ENCODE results near the gene SMC1A.
"Not testable (repeated sequence)": the region's sequence is repeated elsewhere in the genome, so short reads cannot be mapped to it uniquely, and the experiment has no call there.

Gene SMC1A

DNA sequence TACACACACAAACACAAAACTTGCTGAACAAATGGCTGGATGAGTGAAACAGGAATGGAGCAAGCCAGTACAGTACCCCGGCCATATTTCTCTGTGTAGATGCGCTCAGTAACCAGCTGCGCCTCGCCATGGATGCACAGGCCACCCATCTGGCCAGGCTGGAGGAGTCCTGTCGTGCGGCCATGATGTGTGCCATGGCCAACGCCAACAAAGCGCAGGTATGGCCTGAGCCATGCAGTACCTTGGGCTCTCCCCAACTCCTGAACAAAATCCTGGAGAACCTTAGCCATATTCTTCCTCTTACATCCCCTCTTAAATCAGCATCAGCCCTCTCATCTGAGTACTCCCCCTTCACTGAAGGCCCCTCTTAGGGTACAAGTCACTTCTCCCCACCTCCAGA, 7.3 kb upstream of the SMC1A start:
- in situ Hi-C loops (cut with HindIII; ENCODE audit: low sequenced_read_pairs) = no loop called here

DNA sequence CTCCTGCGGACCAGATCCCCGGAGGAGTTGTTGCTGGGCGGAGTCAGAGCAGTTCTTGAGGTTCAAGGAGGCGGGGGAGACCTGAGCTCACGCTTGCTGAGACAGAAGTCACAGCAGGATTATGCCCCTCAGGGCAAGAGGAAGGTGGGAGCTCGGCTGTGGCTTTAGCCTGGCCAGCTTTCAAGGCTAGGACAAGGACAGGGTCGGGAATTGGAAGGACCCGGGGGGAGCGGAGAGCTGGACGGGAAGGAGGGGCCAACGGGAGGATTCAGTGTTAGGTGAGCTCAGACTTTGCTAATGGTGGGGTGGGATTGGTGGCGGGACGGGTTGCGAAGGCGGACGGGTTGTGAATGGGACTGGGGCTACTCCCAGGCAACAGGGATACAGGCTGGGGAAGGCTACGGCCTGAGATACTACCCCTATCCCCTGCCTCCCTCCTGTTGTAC, 430 bp upstream of the SMC1A start, which contains the start of gene RIBC1:
Gene RIBC1 (plus strand): TSS at position 13 of the 446 bp plus-strand sequence. CDS start 3,404 bp downstream, outside the sequence.
- in situ Hi-C loops (cut with HindIII; ENCODE audit: low sequenced_read_pairs) = no loop called here

GRCh38 chrX:53421772-53422085, 725 bp downstream of the SMC1A start:
- in situ Hi-C loops (cut with HindIII; ENCODE audit: low sequenced_read_pairs) = no loop called here

DNA sequence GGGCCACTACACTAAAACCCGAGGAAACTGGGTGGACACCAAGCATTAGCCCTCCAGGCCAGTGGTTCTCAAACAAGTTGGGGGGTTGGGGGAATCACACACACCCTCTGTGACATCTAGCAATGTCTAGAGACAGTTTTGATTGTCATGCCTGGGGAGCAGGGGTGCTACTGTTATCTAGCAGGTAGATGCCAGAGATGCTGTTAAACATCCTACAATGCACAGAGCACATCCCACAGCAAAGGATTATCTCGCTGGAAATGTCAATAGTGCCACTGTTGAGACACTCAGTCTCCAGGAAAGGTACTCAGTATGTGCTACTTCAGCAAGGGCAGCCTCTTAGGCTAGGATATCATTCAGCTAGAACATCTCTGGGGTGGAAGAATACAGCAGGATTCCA, 1.3 kb downstream of the SMC1A start:
- in situ Hi-C loops (cut with HindIII; ENCODE audit: low sequenced_read_pairs) = no loop called here

DNA sequence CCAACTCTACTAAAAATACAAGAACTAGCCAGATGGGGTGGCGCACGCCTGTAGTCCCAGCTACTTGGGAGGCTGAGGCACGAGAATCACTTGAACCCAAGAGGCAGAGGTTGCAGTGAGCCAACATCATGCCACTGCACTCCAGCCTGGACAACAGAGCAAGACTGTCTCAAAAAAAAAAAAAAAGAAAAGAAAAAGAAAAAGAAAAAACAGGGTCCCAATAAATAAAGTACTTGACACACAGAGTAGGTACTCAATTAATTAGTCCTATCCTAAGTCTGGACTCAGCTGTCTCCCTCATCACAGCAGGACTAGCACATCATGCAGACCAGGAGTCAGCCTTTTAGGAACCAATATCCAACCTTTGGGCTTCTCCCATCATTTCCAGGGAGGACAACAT, 2.1 kb downstream of the SMC1A start:
- in situ Hi-C loops (cut with HindIII; ENCODE audit: low sequenced_read_pairs) = not testable (repeated sequence)

GRCh38 chrX:53412446-53412845, 10.0 kb downstream of the SMC1A start:
- in situ Hi-C loops (cut with HindIII; ENCODE audit: low sequenced_read_pairs) = loop anchor here (5.0 to 10.0 kb wide), 2 partner anchors 35 to 58 kb away; no protein-coding TSS in a partner anchor

DNA sequence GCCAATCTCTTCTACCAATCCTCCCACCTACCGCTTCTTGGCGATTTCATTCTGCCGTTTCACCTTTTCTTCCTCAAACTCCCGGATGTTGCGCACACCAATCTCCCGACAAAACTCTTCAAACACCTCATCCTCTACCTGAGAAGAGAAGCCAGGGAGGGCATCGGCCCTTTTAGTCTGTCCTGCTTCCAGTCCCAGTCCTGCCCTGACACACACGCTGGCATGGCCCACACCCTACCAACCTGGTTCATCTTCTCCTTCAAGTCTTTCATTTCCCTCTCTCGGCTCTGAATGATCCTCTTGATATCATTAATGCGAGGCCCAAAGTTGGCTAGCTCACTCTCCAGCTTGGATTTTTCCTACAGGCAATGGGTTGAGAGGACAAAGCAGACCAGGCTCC, 18.9 kb downstream of the SMC1A start:
- in situ Hi-C loops (cut with HindIII; ENCODE audit: low sequenced_read_pairs) = no loop called here

DNA sequence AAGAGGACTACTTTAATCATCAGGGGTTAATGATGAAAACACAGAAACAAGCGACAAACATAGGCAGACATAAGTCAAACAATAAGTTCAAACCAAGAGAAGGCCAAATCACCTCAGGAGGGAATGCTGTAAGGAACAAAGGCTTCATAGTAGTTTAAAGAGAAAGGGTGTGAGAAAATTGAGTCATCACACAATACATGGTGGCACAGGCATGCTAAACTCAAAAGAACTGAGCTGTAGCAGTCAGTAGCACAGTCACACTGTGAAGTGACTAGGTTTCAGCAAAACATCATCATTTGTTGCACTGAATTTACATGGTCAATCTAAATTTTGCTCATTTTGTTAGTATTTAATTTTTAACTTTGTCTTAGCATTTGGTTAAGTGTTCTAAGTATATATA, 24.2 kb downstream of the SMC1A start:
- in situ Hi-C loops (cut with HindIII; ENCODE audit: low sequenced_read_pairs) = no loop called here

DNA sequence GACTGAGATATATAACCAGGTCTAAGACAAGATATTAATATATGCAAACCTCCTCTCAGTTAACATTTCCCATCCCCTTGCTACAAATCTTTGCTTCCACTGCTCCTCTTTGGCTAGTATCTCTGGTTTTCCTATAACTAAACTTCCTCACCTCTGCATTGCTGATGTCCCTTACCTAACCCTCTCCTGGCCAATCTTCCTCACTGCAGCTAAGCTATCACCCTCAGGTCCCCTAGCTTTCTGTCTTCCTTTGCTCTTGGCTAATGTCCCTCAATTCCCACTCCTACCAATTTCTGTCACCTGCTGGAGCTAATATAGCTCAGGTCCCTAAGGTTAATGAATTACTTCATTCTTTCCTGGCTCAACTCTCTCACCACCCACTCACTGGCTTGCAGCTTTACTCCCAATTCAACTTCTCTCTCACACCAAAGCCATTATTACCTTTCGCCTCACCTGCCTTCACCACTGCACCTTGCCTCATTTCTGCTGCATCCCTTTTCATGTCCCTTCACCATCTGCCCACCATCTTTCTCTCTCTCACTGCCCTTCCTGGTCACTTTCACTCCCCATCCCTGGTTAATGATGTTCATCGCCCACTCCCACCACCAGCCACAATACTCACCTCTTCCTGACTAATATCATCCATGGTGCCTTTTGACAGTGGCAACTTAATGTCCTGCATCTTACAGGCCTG, 26.7 kb downstream of the SMC1A start:
- in situ Hi-C loops (cut with HindIII; ENCODE audit: low sequenced_read_pairs) = no loop called here

DNA sequence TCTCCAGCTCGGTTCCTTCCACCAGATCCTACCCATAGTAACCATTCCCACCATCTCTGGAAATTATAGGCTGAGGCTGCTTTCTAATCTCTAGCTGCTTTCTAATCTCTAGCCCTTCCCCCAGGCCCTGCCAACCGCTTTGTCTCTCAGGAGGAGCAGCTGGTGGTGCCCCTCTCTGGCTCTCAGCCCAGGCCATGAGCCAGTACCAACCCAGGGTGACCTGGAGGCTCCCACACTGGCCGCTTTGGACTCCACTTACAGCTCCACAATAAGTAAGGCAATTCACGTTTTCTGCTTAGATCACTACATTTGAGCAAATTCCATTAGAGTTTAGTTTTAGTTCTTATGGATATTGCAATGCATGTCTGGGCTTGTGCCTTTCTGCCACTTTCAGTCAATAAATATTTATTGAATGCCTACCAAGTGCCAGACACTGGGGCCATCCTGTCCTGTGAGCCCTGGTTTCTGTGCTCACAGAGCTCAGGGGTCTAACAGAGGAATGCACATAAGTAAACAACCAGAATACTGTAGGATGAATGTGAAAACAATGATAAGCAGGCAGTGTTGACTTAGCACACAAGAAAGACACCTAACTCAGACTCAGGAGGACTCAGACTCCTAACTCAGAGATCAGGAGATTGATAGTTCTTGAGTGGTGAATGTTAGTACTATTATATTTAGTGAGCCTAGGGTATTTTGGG, 38.9 kb downstream of the SMC1A start:
- in situ Hi-C loops (cut with HindIII; ENCODE audit: low sequenced_read_pairs) = no loop called here

GRCh38 chrX:53379747-53380146, 42.7 kb downstream of the SMC1A start:
- in situ Hi-C loops (cut with HindIII; ENCODE audit: low sequenced_read_pairs) = loop anchor here (5.0 kb wide), 1 partner anchor 33 kb away; no protein-coding TSS in a partner anchor

- in situ Hi-C loops (cut with HindIII; ENCODE audit: low sequenced_read_pairs) = loop anchor here (5.0 kb wide), 1 partner anchor 33 kb away; no protein-coding TSS in a partner anchor
Measured at GRCh38 chrX:53379008-53379710, 43.3 kb downstream of the SMC1A start.

GRCh38 chrX:53377464-53377863, 45.0 kb downstream of the SMC1A start:
- in situ Hi-C loops (cut with HindIII; ENCODE audit: low sequenced_read_pairs) = loop anchor here (5.0 kb wide), 1 partner anchor 35 kb away; no protein-coding TSS in a partner anchor

- in situ Hi-C loops (cut with HindIII; ENCODE audit: low sequenced_read_pairs) = loop anchor here (5.0 kb wide), 1 partner anchor 35 kb away; no protein-coding TSS in a partner anchor
Measured at GRCh38 chrX:53376888-53377287, 45.6 kb downstream of the SMC1A start.

DNA sequence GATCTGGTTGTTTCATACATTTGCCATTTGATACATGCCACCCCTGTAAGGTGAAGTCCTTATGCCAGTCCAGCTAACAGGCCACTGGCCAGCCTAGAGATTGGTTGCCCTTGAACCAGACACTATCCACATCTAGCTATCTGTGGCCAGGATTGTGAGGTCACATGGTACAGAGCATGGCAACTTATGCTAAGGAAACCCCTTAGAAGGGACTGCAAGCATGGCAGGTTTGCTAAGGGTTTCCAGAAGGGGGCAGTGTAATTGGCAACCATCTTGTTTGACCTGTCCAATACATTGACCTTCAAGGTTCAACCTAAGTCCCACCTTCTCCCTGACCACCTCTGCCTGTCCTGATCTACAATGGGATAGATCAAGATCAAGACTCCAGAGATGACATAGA, 47.5 kb downstream of the SMC1A start:
- in situ Hi-C loops (cut with HindIII; ENCODE audit: low sequenced_read_pairs) = loop anchor here (5.0 kb wide), 2 partner anchors 37 to 68 kb away; no protein-coding TSS in a partner anchor

- in situ Hi-C loops (cut with HindIII; ENCODE audit: low sequenced_read_pairs) = loop anchor here (5.0 kb wide), 1 partner anchor 67 kb away; no protein-coding TSS in a partner anchor
Measured at GRCh38 chrX:53374222-53374820, 48.1 kb downstream of the SMC1A start.

- in situ Hi-C loops (cut with HindIII; ENCODE audit: low sequenced_read_pairs) = loop anchor here (5.0 kb wide), 1 partner anchor 66 kb away; no protein-coding TSS in a partner anchor
Measured at GRCh38 chrX:53373307-53373706, 49.1 kb downstream of the SMC1A start.

- in situ Hi-C loops (cut with HindIII; ENCODE audit: low sequenced_read_pairs) = not testable (repeated sequence)
Measured at GRCh38 chrX:53366454-53366853, 56.0 kb downstream of the SMC1A start.

- in situ Hi-C loops (cut with HindIII; ENCODE audit: low sequenced_read_pairs) = no loop called here
Measured at GRCh38 chrX:53362449-53362848, 60.0 kb downstream of the SMC1A start.

GRCh38 chrX:53357799-53358530, 64.5 kb downstream of the SMC1A start:
- in situ Hi-C loops (cut with HindIII; ENCODE audit: low sequenced_read_pairs) = loop anchor here (10.0 kb wide), 1 partner anchor 57 kb away; no protein-coding TSS in a partner anchor

Data from endothelial cell of hepatic sinusoid (primary cell).